Ishikawa (cell line): ENCODE measurements around the gene HOXD8.

Experiments used
- CEBPB ChIP-seq: IDR thresholded peaks from 2 replicates; pipeline ENCODE4 v1.6.1; 2012
- CREB1 ChIP-seq: IDR thresholded peaks from 2 replicates; pipeline ENCODE4 v1.6.1; 2012; ENCODE audit warnings: low read depth
- EGR1 ChIP-seq: IDR thresholded peaks from 2 replicates; pipeline ENCODE4 v1.6.1; 2012
- EP300 ChIP-seq: IDR thresholded peaks from 2 replicates; pipeline ENCODE4 v1.6.1; 2012; ENCODE audit warnings: borderline replicate concordance
- FOXM1 ChIP-seq: IDR thresholded peaks from 2 replicates; pipeline ENCODE4 v1.6.1; 2012; ENCODE audit warnings: low read depth, borderline replicate concordance
- NFIC ChIP-seq: IDR thresholded peaks from 2 replicates; pipeline ENCODE4 v1.6.1; 2012
- RAD21 ChIP-seq: IDR thresholded peaks from 2 replicates; pipeline ENCODE4 v1.6.1; 2012; ENCODE audit warnings: low read depth
- TAF1 ChIP-seq: IDR thresholded peaks from 2 replicates; pipeline ENCODE4 v1.6.1; 2012; ENCODE audit warnings: low read depth, mild to moderate bottlenecking
- TCF12 ChIP-seq: IDR thresholded peaks from 2 replicates; pipeline ENCODE4 v1.6.1; 2012; ENCODE audit warnings: low read depth
- TEAD4 ChIP-seq: IDR thresholded peaks from 2 replicates; pipeline ENCODE4 v1.6.1; 2012
- YY1 ChIP-seq: IDR thresholded peaks from 2 replicates; pipeline ENCODE4 v1.6.1; 2012; ENCODE audit warnings: low read depth
- ZBTB7A ChIP-seq: IDR thresholded peaks from 2 replicates; pipeline ENCODE4 v1.6.1; 2012; ENCODE audit warnings: low read depth
- TF ChIP-seq, protein P1 (sequence below): IDR thresholded peaks from 2 replicates; pipeline ENCODE4 v1.6.1; 2012
- TF ChIP-seq, protein P2 (sequence below): IDR thresholded peaks from 2 replicates; pipeline ENCODE4 v1.6.1; 2012; ENCODE audit warnings: low read depth, mild to moderate bottlenecking
- TF ChIP-seq, protein P3 (sequence below): IDR thresholded peaks from 2 replicates; pipeline ENCODE4 v1.6.1; 2012

The HOXD8 gene

DNA sequence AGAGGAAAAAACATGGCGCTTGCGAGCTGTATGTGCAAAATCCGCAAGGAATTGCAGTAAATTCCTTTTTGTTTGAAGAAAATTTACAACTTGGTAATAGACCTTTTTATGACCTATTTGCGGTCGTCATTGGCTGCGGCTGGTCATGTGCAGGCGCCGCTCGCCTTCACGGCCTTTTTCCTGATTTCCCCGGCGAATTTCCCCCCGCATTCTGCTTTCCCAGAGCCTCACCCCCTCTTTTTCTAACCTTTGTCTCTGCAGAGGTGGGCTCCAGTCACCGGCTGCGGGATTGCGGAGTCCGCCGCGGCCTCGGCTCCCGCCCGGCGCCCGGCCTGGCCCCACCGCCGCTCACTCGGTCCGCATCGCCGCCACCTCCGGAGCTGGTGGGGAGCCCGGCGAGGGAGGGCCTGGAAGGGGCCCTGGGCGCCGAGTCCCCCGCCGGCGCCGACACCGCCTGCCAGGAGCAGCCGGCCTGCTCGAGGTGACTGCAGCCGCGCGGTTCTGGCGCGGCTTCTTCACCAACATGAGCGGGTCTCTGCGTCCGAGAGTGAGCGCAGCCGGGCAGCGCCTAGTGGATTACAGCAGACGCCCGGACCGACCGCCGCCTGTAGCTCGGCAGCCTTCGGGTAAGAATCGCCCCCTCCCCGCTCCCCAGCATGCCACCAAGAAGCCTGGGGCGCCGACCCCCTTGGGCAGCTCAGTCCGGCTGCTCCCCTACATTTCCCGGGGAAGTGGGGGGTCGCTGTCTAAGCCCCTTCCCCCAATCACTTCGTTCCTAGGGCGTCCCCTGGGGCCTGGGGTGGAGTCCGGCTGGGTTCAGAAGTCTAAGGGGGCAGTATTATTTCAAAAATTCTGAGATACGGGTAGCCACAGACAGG, 7.1 kb downstream of the HOXD8 start:
- TF ChIP-seq ZBTB7A (peak; percentile 91), TAF1 (peak; percentile 59), CEBPB (no peak), RAD21 (no peak), YY1 (peak; percentile 66), TCF12 (no peak), EGR1 (no peak), CREB1 (no peak), TEAD4 (no peak), EP300 (no peak; the same call in 1 of the 2 replicates)
- TF ChIP-seq, protein P1, sequence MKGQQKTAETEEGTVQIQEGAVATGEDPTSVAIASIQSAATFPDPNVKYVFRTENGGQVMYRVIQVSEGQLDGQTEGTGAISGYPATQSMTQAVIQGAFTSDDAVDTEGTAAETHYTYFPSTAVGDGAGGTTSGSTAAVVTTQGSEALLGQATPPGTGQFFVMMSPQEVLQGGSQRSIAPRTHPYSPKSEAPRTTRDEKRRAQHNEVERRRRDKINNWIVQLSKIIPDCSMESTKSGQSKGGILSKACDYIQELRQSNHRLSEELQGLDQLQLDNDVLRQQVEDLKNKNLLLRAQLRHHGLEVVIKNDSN, result peak; percentile 91
- TF ChIP-seq, protein P2, sequence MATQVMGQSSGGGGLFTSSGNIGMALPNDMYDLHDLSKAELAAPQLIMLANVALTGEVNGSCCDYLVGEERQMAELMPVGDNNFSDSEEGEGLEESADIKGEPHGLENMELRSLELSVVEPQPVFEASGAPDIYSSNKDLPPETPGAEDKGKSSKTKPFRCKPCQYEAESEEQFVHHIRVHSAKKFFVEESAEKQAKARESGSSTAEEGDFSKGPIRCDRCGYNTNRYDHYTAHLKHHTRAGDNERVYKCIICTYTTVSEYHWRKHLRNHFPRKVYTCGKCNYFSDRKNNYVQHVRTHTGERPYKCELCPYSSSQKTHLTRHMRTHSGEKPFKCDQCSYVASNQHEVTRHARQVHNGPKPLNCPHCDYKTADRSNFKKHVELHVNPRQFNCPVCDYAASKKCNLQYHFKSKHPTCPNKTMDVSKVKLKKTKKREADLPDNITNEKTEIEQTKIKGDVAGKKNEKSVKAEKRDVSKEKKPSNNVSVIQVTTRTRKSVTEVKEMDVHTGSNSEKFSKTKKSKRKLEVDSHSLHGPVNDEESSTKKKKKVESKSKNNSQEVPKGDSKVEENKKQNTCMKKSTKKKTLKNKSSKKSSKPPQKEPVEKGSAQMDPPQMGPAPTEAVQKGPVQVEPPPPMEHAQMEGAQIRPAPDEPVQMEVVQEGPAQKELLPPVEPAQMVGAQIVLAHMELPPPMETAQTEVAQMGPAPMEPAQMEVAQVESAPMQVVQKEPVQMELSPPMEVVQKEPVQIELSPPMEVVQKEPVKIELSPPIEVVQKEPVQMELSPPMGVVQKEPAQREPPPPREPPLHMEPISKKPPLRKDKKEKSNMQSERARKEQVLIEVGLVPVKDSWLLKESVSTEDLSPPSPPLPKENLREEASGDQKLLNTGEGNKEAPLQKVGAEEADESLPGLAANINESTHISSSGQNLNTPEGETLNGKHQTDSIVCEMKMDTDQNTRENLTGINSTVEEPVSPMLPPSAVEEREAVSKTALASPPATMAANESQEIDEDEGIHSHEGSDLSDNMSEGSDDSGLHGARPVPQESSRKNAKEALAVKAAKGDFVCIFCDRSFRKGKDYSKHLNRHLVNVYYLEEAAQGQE, result no peak
- TF ChIP-seq, protein P3, sequence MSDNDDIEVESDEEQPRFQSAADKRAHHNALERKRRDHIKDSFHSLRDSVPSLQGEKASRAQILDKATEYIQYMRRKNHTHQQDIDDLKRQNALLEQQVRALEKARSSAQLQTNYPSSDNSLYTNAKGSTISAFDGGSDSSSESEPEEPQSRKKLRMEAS, result peak; percentile 28

DNA sequence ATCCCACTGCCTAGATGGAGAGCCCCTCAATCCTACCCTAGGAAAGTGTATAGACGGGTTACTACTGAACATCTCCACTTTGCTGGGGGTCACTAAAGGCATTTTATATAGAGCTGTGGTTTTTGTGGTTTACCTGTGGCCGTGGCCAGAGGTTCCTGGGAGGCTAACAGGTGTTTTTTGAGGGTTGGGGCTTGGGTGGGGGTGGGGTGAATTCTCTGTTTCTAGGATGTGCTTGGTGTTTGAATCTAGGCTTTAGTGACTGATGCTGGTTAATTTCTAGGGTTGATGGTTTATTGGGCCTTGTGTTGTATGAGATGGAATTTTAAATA, 7.7 kb downstream of the HOXD8 start:
- TF ChIP-seq, protein P1, result no peak
- TF ChIP-seq TCF12 (no peak), YY1 (no peak), EGR1 (no peak), FOXM1 (no peak), RAD21 (no peak), CEBPB (no peak), TEAD4 (no peak)
- TF ChIP-seq, protein P2, result no peak
- TF ChIP-seq, protein P3, result no peak

DNA sequence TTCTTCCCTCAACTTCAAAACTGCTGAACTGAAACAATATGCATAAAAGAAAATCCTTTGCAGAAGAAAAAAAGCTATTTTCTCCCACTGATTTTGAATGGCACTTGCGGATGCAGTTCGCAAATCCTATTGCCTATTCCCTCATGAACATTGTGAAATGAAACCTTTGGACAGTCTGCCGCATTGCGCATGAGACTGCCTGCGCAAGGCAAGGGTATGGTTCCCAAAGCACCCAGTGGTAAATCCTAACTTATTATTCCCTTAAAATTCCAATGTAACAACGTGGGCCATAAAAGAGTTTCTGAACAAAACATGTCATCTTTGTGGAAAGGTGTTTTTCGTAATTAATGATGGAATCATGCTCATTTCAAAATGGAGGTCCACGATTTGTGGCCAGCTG, 8.4 kb downstream of the HOXD8 start:
- TF ChIP-seq TCF12 (no peak), EGR1 (no peak), ZBTB7A (no peak), RAD21 (no peak), TAF1 (no peak), YY1 (no peak), NFIC (no peak), FOXM1 (no peak), EP300 (no peak), TEAD4 (no peak), CREB1 (no peak), CEBPB (no peak)
- TF ChIP-seq, protein P2, result no peak
- TF ChIP-seq, protein P1, result no peak
- TF ChIP-seq, protein P3, result no peak

DNA sequence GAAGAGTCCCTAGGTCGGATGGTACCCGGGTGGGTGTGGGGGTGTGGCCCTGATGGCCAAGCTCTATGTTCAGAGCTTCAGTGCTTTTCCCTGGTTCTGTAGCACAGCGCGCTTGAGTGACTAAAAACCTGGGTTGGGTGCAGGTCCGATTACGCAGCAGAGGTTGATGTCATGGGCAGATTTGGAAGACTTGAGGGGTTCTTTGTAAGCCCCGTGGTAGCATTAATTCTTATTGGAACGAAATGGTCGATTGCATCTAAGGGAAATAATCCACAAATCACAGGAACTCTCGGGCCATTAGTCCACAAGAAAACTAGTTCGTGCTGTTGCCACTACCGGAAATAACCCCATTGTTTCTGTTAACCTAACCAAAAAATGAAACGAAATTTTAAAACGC, 9.0 kb downstream of the HOXD8 start:
- TF ChIP-seq EGR1, result no peak
- TF ChIP-seq, protein P3, result no peak
